HG03469 (cell line): Measurements from ENCODE around the gene RAB36.
"Not testable (repeated sequence)": the region's sequence is repeated elsewhere in the genome, so short reads cannot be mapped to it uniquely, and the experiment has no call there.

Source experiments
- ATAC-seq: cut with Tn5 transposase; IDR thresholded peaks from one replicate; pipeline ENCODE4 v1.9.1; 2021; ENCODE audit warnings: mild to moderate bottlenecking, moderate library complexity, moderate number of reproducible peaks; ENCODE audit not compliant: unreplicated experiment

Gene RAB36

DNA sequence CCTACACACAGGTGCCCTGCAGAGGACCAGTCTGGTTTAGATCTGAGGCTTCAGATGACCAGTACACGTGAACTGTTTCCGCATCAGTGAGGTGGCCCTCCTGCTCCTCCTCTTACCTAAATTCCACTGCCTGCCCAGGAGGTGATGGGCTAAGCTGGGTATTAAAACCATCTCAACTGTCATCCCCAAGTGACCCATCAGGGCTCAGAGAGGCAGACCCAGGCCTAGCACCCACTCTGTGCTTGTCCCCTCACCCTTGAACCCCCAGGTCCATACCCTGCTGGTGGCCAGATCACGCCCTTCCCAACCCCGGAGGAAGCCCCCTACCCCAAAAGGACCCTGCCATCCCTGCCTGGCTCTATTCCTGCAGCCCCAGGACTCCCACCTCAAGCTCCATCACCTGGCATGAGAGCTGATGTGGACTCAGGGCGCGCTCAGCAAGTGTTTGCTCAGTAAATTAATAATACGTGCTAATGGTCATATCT, 24.8 kb upstream of the RAB36 start:
- no peak for ATAC-seq

DNA sequence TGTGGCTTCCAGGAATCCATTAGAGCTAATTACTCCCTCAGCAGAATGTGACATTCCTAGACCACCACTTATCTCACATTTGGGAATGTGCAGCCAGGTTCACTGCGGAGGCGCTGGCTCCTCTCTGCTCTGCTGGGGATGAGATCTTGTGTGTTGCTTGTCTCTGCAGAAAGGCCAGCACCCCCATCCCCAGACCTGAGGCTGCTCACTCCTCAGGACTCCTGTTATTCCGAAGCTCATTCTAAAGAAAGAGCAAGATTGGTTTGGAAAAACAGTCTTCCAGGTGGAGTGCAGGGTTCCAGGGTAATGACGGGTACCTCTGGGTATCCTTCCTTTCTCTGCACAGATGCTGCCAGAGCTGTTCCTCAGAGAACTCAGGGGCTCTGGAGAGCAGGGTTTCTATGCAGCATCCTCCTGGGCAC, 24.3 kb upstream of the RAB36 start:
- ATAC-seq = no peak

DNA sequence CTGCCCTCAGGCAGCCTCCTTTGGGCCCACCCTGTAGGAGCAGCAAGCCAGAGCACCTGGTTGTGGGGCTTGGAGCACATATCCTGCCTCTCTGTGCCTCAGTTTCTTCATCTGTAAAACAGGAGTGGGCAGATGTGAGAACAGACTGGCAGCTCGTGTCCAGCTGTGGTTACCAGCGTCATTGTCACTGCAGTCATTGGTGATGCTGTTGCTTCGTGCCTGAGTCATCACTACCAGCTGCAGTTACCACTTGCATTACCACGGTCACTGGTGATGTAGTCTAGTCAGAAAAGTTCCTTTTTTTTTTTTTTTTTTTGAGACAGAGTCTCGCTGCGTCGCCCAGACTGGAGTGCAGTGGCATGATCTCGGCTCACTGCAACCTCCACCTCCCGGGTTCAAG, 23.9 kb upstream of the RAB36 start:
- no peak for ATAC-seq

DNA sequence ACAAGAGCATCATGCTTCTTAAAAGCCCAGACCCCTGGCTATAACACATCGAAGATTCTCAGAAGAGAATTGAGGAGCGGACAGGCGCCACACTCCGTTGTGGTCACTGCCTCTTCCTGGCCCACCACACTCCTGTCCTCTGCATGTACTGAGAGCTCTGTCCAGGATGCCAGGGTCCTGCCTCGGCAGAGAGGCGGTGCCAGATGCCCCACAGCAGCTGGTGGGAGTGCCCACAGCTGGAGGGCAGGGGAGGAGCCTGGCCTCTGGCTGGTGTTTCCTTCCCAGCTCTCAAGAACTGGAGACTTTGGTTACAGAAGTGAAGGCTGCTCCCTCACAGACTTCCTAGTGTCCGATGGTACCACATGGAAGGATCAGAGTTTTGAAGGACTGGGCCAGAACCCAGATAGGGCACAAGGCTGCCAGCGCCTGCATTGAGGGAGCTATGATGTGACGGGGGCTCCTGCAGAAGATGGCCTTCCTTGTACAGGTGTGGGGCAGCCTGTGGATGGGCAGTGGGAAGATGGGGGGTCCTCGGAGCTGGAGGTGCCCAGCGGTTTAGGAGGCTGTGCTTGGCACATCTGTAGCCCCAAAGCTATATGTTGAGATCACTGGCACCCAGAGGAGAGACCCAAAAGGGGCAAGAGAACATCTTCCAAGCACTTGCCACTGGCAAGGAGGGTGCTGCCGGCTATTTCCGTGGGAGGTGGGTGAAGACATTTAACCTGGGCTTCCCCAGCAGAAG, 22.9 kb upstream of the RAB36 start:
- no peak for ATAC-seq

DNA sequence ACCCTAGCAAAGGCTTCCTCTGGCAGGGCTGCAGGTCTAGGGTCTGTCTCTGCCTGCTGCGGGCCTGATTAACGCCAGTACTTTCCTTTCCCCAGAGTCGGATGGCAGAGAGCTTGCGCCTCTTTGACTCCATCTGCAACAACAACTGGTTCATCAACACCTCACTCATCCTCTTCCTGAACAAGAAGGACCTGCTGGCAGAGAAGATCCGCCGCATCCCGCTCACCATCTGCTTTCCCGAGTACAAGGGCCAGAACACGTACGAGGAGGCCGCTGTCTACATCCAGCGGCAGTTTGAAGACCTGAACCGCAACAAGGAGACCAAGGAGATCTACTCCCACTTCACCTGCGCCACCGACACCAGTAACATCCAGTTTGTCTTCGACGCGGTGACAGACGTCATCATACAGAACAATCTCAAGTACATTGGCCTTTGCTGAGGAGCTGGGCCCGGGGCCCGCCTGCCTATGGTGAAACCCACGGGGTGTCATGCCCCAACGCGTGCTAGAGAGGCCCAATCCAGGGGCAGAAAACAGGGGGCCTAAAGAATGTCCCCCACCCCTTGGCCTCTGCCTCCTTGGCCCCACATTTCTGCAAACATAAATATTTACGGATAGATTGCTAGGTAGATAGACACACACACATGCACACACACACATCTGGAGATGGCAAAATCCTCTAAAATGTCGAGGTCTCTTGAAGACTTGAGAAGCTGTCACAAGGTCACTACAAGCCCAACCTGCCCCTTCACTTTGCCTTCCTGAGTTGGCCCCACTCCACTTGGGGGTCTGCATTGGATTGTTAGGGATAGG, 22.1 kb upstream of the RAB36 start:
- ATAC-seq = no peak

DNA sequence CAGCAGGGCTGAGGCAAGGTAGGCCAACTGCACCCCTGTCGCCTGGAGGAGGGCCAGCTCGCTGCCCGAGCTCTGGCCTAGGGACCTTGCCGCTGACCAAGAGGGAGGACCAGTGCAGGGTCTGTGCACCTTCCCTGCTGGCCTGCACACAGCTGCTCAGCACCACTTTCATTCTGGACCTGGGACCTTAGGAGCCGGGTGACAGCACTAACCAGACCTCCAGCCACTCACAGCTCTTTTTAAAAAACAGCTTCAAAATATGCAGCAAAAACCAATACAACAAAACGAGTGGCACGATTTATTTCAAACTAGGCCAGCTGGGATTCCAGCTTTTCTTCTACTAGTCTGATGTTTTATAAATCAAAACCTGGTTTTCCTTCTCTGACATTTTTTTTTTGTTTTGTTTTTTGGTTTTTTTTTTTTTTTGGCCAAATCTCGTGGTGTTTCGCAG, 21.4 kb upstream of the RAB36 start:
- no peak for ATAC-seq

DNA sequence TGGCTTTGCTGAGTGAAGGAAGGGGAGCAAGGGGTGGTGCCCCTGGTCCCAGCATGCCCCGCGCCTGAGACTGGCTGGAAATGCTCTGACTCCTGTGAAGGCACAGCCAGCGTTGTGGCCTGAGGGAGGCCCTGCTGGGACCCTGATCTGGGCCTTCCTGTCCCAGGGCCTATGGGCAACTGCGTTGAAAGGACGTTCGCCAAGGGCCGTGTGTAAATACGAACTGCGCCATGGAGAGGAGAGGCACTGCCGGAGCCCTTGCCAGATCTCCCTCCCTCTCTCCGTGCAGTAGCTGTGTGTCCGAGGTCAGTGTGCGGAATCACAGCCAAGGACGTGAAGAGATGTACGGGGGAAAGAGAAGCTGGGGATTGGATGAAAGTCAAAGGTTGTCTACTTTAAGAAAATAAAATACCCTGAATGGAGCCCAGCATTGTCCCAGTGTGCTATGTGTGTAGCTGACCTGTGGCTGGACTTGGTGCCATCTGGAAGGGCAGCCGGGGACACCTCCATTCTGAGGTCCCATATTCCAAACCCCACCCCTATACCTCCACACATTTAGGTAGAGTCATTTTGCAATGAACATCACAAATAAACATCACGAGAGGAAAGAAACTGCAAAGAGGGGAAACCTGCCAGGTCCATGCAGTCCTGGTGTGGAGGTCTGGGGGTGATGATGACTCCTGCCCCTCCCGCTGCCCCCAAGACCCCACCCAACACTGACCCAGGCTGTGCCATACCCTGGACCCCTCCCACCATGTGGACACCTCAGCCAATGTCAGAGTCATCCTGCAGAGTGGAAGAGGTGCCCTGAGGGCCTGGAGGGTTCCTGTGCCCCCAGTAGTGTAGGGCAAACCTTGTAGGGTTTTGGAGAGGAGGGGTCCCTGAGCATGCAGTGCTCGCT, 20.4 kb upstream of the RAB36 start:
- ATAC-seq = no peak

DNA sequence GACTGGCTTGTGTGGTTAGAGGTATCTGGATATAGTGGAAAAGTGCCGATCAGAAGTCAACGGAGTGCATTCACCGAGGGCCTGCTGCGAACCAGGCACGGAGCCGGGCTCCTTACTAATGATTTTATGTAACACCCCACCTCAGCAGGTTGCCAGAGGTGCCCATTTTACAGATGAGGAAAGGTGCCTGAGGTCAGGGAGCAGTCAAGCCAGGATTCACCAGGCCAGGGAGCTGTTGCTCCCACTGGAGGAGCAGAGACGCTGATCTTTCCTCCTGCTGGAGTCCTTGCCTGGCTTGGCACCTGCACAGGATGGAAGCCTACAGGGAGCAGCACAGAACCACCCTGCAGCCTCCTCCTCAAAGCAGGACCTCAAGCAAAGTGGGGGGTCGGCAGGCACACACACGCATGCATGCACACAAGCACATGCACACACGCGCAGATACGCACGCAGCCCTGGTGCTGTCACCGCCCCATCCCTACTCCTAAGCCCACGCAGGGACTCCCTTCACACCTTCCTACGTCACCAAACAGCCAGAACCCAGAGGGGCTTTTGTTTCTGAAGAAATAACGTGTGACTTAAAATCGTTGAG, 19.7 kb upstream of the RAB36 start:
- ATAC-seq = no peak

DNA sequence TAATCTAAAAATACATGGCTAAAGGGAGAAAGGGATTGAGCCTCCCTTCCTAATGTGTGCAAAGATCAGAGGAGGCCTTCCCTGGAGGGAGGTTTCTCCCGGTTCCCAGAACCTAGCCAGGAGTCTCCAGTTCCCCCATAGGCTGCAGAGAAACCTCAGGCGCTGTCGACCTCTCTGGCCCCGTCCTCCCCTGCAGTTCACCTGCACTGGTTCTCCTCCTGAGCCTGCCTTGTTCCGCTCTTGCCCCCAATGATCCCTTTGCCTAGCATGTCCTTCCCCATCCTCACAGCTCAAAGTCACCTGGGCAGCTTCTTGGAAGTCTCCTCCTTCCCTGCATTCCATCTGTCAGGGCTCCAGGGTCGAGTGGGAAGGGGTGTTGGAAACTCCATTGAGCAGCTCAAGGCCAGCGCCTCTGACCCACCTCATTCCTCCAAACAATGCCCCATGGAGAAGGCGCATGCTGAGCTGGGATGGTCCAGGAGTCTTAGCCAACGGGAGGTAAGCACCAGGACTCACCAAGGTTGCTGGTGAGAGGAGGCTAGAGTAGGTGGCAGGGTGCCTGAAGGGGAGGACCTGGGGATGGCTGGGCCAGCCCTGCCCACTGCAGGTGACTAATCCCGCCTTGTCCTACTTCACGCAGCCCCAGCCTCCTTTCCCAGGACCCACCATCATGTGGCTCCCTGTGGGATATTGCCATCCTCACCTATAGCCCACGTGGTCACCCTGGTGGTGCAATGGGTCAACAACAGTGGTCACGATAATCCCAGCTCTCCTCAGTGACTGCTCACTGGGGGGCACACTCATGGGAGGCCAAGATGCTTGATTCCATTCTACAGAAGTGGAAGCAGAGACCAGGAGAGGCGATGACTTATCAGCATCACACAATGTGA, 18.9 kb upstream of the RAB36 start:
- no peak for ATAC-seq

DNA sequence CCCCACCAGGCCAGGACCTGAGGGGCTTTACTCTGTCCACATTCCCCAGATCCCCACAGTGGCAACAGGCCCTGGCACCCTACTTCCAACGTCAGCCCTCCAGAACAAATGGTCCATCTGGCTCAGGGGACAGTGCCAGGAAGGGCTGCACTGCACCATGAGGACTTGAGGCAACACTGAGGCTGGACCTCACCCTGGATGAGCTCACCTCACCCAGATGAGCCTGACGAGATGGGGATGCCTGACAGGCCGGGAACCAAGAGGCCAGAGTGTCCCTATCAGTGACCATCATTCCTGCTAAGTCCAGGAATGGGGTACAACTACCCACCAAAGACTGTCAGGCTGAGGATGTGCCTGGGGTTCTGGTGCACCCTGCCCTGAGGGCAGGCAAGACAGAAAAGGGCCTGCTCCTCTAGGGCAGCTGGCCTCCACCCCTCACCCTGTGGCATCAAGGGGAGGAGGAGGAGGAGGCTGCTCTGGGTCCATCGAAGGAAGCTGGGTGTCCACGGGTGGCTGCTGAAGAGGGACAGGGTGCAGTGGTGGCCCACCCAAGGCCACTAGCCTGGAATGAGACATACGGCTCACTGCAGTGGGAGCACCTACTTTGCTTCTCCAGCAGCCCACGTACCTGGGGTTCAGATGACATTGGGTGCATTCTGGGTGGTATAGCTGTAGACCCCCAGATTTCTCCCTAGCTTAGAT, 18.1 kb upstream of the RAB36 start:
- no peak for ATAC-seq

DNA sequence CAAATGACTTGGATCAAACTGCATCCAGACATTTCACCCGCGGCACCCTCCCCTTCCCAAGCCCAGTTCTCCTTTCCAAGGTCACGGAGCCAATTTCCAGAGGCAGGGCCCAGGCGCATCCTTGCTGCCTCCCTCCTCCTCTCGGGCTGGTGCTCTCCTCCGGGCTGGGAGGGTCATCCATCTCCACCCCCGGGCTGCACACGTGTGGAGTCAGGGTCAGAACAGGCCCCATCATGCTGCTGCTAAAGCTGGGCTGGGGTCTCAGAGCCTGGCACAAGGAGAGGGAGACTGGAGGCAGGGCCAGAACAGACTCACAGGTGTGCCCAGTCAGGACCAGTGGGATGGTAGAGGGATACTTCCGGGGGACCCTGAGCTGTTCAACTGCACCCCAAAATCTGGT, 17.5 kb upstream of the RAB36 start:
- no peak for ATAC-seq

DNA sequence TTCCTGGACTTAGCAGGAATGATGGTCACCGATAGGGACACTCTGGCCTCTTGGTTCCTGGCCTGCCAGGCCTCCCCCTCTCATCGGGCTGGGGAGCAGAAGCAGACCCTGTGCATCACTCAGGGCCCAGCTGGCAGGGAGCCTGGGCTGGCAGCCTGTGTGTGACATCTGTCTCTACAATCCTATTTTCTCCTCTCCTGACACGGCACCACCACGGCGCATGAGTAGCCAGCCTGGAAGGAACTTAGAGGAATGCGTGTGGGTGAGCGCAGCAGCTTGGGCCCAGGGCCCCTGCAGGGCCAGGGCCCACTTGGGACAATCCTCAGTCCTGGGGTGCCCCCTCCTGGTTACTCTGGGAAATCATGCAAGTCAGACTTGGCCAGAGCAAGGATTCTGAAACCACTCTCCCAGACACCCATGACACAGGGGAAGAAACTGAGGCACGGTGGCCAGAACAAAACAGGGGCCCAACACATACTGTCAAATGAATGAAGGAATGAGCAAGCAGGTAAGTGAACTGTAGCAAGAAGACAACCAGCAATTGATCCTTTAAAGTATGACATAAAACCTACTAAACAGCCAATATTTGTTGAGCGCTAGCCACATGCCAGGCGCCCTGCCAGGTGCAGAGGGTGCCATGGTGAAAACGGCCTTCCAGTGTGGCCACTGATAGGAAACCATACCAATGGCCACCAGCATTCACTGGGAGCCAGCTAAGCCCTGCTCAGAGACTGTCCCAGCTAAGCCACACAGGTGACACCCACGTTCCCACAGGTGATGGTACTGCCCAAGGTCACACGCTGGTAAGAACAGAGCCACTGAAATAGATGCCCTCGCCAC, 16.8 kb upstream of the RAB36 start:
- ATAC-seq = no peak

DNA sequence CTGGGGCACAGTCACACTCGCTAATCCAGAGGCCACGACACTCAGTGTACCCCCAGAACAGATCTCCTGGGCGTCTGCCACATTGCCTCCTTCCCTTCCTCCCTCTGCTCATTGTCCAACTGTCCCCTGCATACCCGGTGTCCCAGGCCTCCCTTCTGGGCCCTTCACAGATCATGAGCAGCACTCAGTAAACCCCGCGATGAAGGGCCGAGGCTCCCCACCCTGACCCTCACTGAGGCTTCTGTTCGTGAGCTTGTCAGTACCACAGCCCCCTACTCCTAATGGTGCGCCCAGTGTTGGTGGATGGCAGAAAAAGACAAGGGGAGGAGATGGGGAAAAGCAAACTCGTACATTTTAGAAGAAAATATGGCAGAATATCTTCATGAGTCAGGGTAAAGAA, 16.1 kb upstream of the RAB36 start:
- ATAC-seq = no peak

DNA sequence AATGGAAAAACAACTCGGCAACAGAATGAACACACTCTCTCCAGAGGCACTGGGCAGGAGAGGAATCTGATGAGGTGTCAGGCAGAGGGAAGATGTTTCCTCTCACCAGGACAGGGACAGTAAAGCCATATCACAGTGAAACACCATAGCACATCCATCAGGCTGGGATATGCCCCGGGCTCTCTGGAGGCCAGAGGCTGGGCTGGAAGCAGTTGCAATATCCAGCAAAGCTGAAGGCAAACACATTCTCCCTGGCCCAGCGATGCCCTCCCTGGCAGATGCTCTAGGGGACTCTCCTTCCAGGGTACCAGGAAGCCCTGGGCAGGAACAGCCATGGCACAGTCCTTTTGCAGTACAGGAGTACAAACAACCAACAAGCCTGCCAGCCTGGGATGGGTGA, 14.6 kb upstream of the RAB36 start:
- no peak for ATAC-seq

DNA sequence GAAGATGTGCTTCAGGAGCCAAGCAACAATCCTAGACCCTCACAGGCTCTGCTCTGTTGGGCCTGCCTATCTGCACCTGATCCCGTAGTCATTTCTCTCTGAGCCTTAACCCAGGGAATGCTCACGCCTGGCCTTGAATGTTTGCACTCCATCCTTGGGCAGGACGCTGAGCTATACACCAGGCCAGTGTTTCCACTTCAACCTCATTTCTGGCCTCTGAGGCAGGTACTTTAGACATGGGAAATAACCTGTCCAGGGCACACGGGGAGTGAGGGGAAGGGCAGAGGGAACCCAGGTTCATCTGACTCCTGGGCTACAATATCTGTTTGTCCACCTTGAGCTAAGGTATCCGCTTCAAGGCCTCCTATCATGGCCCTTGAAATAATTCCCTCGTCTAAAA, 13.3 kb upstream of the RAB36 start:
- ATAC-seq = no peak

DNA sequence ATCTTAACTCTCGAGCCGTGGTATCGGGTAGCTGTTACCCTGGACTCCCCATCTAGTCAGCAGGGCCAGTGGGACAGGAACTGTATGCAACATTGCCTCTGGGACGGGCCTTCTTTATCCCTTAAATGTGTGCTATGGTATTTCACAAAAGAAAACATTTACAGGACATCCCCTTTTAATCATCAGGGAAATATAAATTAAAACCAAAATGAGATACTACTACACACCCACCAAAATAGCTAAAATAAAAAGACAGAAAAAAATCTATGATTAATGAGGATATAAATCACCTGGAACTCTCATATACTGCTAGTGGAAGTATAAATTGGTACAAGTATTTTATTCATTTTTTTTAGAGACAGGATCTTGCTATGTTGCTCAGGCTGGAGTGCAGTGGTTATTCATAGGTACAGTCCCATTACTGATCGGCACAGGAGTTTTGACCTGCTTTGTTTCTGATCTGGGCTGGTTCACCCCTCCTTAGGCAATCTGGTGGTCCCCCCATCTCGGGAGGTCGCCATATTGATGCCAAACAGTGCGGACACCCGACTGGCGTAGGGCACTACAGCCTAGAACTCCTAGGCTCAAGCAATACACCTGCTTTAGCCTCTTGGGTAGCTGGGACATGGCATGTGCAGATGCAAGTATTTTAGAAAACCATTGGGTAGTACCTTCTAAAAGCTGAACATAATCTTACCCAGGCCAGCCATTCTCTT, 12.7 kb upstream of the RAB36 start:
- ATAC-seq = no peak

DNA sequence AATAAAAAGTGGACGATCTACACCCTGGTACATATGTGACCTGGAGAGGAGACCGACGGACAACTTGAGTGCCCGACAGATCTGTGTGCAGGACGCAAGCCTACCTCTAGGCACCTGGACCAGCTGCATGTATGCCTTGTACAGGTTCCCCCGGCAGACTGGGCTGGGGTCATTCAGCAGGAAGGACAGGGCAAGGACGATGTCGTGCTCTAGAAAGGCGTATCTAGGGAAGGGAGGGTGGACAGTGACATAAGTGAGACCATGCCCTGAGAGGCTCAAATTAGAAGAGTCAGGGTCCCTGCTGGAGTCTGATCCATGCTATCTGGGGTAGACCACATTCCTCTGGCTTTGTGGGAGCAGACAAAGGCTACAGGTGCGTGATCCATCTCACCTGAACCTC, 11.4 kb upstream of the RAB36 start:
- no peak for ATAC-seq

DNA sequence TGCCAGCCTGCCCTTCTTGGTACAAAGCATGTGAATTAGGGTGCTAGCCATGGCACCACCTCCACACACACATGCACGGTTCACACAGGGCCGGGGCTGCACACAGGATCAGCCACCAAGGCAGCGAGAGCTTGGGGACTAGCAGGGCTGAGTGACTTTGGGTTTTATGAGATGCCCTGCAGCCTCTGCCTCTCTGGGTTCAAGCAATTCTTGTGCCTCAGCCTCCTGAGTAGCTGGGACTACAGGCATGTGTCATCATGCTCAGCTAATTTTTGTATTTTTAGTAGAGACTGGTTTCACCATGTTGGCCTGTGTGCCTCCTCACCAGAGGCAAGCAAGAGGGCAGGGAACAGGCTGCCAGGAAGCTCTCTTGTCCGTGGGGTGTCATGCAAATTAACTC, 8.3 kb upstream of the RAB36 start:
- not testable (repeated sequence) for ATAC-seq
